Motor neuron (in vitro differentiated cells): ENCODE results near the gene NACC2. TPM values are rescaled to one million over a fixed set of nuclear protein-coding genes. Genes with fewer than 3 reads are reported as not detected.
"Not testable (repeated sequence)": the region's sequence is repeated elsewhere in the genome, so short reads cannot be mapped to it uniquely, and the experiment has no call there.

Experiments
- ATAC-seq, 8 experiments: fragments of 200-7000 bp; cut with Tn5 transposase; replicated peaks in 6 of 8; 2 replicates each; pipeline ENCODE4 v1.8.0; 2021; ENCODE audit warnings: mild to moderate bottlenecking in 8 of 8, moderate library complexity in 8 of 8
- H3K27ac ChIP-seq, 2 donors: fragments of 250-450 bp; sonication (Bioruptor Pico); 2 replicates each; pipeline ENCODE4 v1.9.0; 2021; ENCODE audit warnings: antibody characterized with exemption in 2 of 2, mild to moderate bottlenecking in 2 of 2, moderate library complexity in 1 of 2
- H3K4me1 ChIP-seq, 2 donors: fragments of 250-450 bp; sonication (Bioruptor Pico); replicated peaks in 1 of 2; 2 replicates each; pipeline ENCODE4 v1.6.1; 2021; ENCODE audit warnings: antibody characterized with exemption in 2 of 2, mild to moderate bottlenecking in 2 of 2, moderate library complexity in 1 of 2
- H3K4me3 ChIP-seq, 5 donors: fragments of 250-450 bp; sonication (Bioruptor Pico); 2 replicates each; pipeline ENCODE4 v1.9.0; 2021; ENCODE audit warnings: antibody characterized with exemption in 5 of 5, mild to moderate bottlenecking in 5 of 5, moderate library complexity in 4 of 5
- WGBS, 10 experiments: fragments of 450-650 bp; shearing (Covaris generic); methylation state at CpG; one replicate each; pipeline ENCODE4 v1.0.0; 2022; 5-methylcytosine and 5-hydroxymethylcytosine counted together
- in situ Hi-C, 9 experiments: fragments of 400-800 bp; cut with MboI; loops; one replicate each; pipeline ENCODE4 v1.15.0; 2021; ENCODE audit warnings: low sequenced_read_pairs in 9 of 9, low pct_unique_long_range_greater_than_20kb in 2 of 9; ENCODE audit not compliant: unreplicated experiment in 9 of 9
- total RNA-seq, 8 experiments: library from RNA; unstranded; fragments of 300-600 nt; gene quantifications; 2 replicates each; pipeline versions ENCODE4 v1.2.3 to v1.2.4, GENCODE V29; 2022

NACC2 gene
- total RNA-seq, 8 experiments from 2014 or later = 3.8 to 43.0 (median 16.7) TPM

DNA sequence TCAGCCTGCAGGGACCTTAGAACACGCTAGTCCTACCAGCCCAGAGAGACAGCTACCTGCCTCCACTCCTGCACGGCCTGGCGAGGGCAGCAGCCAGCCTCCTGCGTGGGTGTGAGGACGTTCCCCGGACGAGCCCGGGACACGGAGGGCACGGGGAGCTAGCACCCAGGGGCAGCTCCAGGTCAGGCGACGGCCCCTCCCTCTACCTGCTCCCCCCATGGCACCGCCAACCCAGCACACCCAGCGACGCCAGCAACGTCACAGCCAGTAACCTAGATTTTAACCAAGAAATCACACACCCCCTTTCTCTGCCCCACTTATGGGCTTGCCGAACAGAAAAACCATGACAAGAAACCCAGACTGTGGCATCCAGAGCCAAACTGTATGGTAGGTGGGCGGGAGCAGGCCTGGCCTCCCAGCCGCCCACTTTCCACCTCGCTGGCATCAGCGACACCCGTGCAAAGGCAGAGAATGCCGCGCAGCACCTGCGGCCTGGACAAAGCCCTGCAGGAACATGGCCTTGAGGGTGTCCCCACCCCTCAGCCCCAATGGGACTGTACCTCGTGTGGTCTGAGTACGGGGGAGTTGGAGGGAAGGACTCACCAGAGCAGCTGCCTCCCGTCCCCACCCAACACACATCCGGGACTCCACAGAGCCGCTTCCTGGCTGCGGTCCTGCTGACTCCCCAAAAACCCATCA, 47.9 kb downstream of the NACC2 start:
- in situ Hi-C loops = no loop called here
- H3K27ac ChIP-seq = no peak overlapping the region
- WGBS, 10 experiments = 80 to 100% (median 95%) methylated on average over 1 to 12 of the region's 31 CpGs; no CpG with 5 or more reads in 5 of the 10 experiments
- peaks cover 22 to 31% of the 10 kb centered on the region in 2 donors for H3K4me1 ChIP-seq
- no peak overlapping the region for H3K4me3 ChIP-seq
- no peak for ATAC-seq

DNA sequence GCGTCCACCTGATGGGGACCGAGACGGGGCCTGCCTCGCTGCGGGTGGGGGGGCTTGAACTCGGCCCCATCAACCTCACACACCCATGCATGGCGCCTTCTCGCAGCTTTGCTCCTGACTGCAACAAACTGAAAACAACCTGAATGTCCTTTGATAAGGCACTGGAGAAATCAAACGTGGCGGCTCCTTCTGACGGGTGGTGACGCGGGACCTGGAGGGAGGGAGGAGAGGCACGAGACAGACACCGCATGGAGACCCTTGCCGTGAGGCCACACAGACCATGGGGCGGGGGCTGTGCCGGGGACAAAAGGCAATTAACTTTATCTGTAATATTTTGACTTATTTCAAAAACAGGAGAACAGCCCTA, 48.6 kb downstream of the NACC2 start:
- H3K4me3 ChIP-seq = no peak overlapping the region
- H3K27ac ChIP-seq = no peak overlapping the region
- 76 to 100% (median 81%) methylated on average over 1 to 9 of the region's 18 CpGs; no CpG with 5 or more reads in 5 of the 10 experiments for WGBS, 10 experiments
- in situ Hi-C loops = no loop called here
- peaks cover 22 to 31% of the 10 kb centered on the region in 2 donors for H3K4me1 ChIP-seq
- ATAC-seq = no peak

DNA sequence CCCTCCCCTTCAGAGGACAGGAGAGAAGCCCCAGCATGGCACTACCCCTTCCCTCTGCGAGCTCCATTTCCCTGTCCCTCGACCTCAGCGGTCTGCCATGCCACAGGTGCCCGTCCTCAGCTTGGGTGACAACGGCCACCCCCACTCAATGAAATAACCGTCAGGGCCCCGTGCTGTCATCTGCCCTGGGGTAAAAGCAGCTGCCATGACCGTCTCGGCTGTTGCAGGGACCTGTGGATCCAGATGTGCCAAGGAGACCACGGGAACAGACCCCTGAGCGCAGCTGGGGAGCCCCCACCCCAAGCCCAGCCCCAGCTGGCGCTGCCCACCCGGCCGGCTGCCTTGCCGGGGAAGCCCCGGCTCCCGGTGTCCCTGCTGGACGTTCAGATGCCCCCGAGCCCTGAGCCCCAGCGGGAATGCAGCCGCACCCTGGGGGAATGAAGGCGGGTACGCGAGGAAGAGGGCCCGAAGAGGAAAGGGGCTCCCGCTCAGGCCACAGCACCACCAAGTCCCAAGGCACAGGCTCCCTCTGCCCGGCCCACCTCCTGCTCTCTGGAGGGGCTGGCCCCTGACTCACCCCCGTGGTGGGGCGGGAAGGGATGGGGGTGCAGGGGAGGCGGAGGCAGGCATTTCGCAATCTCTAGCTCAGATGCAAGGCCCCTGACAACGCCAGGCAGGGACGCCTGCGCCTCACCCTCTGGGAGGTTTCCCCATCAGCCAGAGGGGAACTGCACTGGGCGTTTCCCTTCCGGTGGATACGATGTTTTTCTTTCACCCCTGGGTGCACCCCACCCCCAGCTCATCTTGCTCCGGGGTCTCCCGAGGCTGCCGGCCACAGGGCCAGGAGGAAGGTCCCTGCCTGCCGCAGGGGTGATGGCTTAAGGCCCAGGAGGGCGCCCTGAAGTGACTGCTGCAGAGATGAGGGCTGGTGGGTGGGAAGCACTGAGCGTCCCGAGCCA, 49.2 kb downstream of the NACC2 start:
- peaks cover 22 to 31% of the 10 kb centered on the region in 2 donors for H3K4me1 ChIP-seq
- no peak overlapping the region for H3K27ac ChIP-seq
- no peak overlapping the region for H3K4me3 ChIP-seq
- 0 to 63% methylated on average over 2 to 4 of the region's 44 CpGs; no CpG with 5 or more reads in 8 of the 10 experiments for WGBS, 10 experiments
- ATAC-seq = peak in 3 of 8 experiments; percentile 77 to 86 (median 84)
- in situ Hi-C loops = no loop called here

DNA sequence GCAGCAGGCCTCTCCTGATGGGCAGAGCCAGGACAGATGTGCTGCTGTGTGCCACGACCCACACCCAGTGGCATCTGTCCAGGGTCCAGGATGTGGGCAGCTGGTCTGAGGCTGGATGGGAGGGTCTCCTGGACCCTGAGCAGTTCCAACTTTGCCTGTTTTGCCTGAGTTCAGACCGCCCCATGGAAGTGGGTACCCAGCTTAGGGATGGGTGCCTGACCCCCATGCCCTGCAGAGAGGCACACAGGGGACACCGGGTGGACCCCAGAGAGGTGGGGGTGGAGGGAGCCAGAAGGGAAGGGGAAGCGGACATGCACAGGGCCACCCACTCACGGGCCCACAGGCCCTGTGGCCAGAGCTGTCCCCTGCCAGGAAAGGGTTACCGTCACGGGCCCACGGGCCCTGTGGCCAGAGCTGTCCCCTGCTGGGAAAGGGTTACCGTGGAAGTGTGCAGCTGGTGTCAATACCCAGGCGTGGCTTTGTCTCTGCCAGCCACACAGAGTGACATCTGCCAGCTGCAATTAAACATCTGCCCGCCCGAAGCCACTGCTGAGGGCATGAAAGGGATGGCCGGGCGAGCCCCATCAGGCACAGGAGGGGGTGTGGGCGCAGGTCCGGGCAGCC, 50.0 kb downstream of the NACC2 start:
- Histone ChIP-seq H3K4me1 (peaks cover 16 to 25% of the 10 kb centered on the region in 2 donors), H3K4me3 (no peak overlapping the region), H3K27ac (no peak overlapping the region)
- 60 to 100% methylated on average over 1 to 3 of the region's 16 CpGs; no CpG with 5 or more reads in 8 of the 10 experiments for WGBS, 10 experiments
- ATAC-seq = peak in 4 of 8 experiments; percentile 2 to 15 (median 10)
- in situ Hi-C loops = no loop called here

DNA sequence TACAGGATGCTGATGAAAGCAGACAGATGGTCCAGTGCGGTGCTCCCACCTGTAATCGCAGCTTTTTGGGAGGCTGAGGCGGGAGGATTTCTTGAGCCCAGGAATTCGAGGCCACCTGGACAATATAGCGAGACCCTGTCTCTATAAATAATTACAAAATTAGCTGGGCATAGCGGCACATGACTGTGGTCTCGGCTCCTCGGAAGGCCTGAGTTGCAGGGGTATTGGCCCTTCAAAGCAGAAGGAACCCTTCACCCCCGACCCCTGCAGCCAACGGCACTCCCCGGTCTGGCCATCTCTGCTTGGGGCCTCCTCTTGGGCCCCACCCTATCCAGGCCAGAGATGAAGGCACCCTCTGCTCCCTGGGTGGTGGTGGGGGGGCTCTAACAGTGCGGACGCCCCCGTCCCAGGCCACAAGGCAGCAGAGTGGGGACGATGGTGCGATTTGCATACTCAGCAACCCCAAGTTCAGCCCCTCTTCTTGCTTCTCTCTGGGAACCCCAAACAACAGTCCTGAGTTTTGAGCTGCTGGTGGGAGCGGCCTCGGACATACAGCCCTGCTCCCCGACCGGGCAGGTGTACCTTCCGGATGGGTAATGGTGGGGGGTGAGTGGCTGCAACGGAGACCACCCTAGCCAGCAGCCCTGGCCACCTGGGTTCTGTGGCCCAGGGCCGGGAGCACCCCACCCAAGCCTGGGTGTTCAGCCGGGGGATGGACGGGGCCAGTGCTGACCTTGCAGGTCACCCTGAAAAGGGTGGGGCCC, 50.7 kb downstream of the NACC2 start:
- no peak for ATAC-seq
- H3K27ac ChIP-seq = no peak overlapping the region
- H3K4me1 ChIP-seq = peaks cover 13 to 20% of the 10 kb centered on the region in 2 donors

DNA sequence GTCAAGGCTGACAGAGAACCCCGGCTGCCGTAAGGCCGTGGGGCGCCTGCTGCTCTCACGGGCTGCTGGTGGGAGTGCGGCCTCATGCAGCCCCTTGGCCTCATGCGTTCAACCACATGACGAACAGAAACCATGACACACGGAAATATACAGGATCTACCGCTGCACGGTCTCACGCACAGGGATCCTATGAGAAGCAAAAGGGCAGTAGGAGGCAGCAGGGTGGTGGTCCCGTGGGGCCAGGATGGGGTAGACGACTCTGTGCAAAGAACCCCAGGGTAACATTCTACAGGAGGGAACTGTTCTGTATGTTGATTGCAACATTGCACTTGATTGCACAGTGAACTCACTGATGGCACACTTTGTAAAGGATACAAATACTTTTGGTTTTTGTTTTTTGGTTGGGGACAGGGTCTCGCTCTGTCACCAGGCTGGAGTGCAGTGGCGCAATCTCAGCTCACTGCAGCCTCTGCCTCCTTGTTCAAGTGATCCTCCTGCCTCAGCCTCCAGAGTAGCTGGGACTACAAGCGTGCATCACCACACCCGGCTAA, 51.6 kb downstream of the NACC2 start:
- in situ Hi-C loops = no loop called here
- whole genome bisulfite sequencing, 10 experiments = 79 to 100% (median 97%) methylated on average over 1 to 12 of the region's 18 CpGs; no CpG with 5 or more reads in 2 of the 10 experiments
- peak overlapping the region in 1 of 2 donors; percentile 39 for H3K27ac ChIP-seq
- peak in 5 of 8 experiments; percentile 24 to 55 (median 37) for ATAC-seq
- H3K4me3 ChIP-seq = no peak overlapping the region
- peaks cover 7 to 11% of the 10 kb centered on the region in 2 donors for H3K4me1 ChIP-seq

More for the DNA sequence above, 50.7 kb downstream of the NACC2 start:
- WGBS, 10 experiments = 83 to 100% (median 100%) methylated on average over 1 to 9 of the region's 25 CpGs; no CpG with 5 or more reads in 3 of the 10 experiments
- no peak overlapping the region for H3K4me3 ChIP-seq
- in situ Hi-C loops = no loop called here

DNA sequence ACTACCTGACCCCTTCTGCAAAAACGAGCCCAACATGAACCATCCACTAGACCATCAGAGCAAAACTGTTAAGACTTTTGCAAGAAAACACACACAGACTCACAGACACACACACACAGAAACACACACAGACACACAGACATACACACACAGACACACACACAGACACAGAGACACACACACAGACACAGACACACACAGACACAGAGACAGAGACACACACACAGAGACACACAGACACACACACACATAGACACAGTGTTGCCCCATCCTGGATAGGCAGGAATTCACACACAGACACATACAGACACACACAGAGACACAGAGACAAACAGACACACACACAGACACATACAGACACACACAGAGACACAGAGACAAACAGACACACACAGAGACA, 52.5 kb downstream of the NACC2 start:
- Histone ChIP-seq H3K27ac (no peak overlapping the region), H3K4me3 (no peak overlapping the region), H3K4me1 (peaks cover 5% of the 10 kb centered on the region in 2 donors)
- 70 to 100% (median 90%) methylated on average over 1 of the region's 1 CpG; no CpG with 5 or more reads in 6 of the 10 experiments for WGBS, 10 experiments
- ATAC-seq = no peak
- in situ Hi-C loops = no loop called here

DNA sequence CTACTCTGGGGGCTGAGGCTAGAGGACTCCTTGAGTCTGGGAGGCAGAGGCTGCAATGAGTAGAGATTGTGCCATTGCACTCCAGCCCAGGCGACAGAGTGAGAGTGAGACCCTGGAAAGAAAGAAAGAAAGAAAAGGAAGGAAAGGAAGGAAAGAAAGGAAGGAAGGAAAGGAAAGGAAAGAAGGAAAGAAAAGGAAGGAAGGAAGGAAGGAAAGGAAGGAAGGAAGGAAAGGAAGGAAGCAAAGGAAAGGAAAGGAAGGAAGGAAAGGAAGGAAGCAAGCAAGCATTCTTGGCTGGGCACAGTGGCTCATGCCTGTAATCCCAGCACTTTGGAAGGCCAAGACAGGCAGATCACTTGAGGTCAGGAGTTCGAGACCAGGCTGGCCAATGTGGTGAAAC, 54.2 kb downstream of the NACC2 start:
- H3K4me3 ChIP-seq, H3K27ac ChIP-seq, H3K4me1 ChIP-seq, ATAC-seq, in situ Hi-C loops: not testable (repeated sequence)
- 88 to 100% (median 95%) methylated on average over 1 to 2 of the region's 2 CpGs; no CpG with 5 or more reads in 3 of the 10 experiments for WGBS, 10 experiments

DNA sequence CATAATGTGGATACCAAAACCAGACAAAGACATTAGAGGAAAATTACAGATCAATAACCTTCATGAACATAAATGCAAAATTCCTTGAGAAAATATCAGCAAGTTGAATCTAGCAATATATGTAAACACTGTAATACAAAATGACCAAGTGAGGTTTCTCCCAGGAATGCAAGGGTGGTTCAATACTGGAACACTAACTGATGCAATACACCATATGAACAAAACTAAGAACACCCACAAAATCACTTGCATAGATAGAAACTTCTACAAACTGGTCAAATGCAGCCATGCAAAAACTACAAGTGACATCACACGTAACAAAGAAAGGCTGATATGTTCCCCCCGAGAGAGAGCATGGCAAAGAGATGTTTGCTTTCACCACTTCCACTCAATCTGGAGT, 55.6 kb downstream of the NACC2 start:
- Histone ChIP-seq H3K4me3 (no peak overlapping the region), H3K4me1 (peaks cover 5% of the 10 kb centered on the region in 2 donors), H3K27ac (no peak overlapping the region)
- no peak for ATAC-seq
- in situ Hi-C loops = no loop called here
- 80 to 100% (median 100%) methylated on average over 1 to 2 of the region's 2 CpGs; no CpG with 5 or more reads in 3 of the 10 experiments for WGBS, 10 experiments

DNA sequence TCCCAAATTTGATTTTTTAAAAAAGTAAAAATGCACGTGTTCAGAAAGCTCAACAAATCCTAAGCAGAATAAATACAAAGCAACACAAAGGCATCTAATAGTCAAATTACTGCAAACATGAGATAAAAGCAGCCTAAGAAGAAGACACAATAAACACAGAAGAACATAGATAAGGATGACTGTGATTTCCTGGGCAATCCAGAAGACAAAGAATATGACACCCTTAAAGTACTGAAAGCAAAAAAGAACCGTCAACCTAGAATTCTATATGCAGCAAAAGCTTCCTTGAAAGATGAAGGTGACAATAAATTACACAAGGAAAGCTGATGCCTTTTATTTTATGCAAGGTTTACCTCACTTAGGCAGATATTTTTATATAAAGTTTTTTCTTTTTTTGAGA, 58.2 kb downstream of the NACC2 start:
- no peak overlapping the region for H3K4me3 ChIP-seq
- no peak for ATAC-seq
- no peak overlapping the region for H3K27ac ChIP-seq
- in situ Hi-C loops = no loop called here
- no peaks in the 10 kb centered on the region for H3K4me1 ChIP-seq
- WGBS, 10 experiments = 80 to 100% (median 92%) methylated on average over 2 of the region's 2 CpGs

DNA sequence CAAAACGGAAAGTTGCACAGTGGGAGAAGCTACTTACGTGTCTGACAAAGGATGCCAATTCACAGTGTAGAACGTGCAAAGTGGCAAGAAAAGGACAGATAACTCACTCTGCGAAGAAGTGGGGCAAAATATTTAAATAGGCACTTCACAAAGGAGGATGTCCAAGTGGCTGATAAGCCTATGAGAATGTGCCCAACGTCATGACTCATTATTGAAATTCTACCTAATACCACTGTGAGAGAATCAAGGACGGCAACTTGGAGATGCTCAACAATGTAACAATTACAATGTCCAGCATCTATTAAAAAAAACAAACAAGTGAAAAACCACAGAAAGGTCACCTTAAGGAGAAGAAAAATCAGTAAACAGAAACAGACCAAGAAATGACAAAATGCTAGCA, 59.0 kb downstream of the NACC2 start:
- Histone ChIP-seq H3K4me3 (no peak overlapping the region), H3K27ac (no peak overlapping the region), H3K4me1 (no peaks in the 10 kb centered on the region)
- in situ Hi-C loops = no loop called here
- ATAC-seq = no peak
- 65 to 91% (median 82%) methylated on average over 2 to 6 of the region's 6 CpGs for WGBS, 10 experiments
